Colonic mucosa (tissue), 4 donors: ENCODE data around the gene MSRB1. TPM values are rescaled to one million over a fixed set of nuclear protein-coding genes. Genes with fewer than 3 reads are reported as not detected.
"Not testable (repeated sequence)": the region's sequence is repeated elsewhere in the genome, so short reads cannot be mapped to it uniquely, and the experiment has no call there.

Source experiments
- DNase-seq: peaks from one replicate; pipeline ENCODE4 v3.0.0-alpha.2; 2020
- H3K27ac ChIP-seq: fragments of 200-600 bp; one replicate; pipeline ENCODE4 v1.8.0; 2021
- H3K27me3 ChIP-seq: fragments of 200-600 bp; one replicate; pipeline ENCODE4 v1.8.0; 2021
- H3K36me3 ChIP-seq: fragments of 200-600 bp; one replicate; pipeline ENCODE4 v1.8.0; 2021
- H3K4me1 ChIP-seq: fragments of 200-600 bp; one replicate; pipeline ENCODE4 v1.8.0; 2021; ENCODE audit warnings: mild to moderate bottlenecking
- H3K4me3 ChIP-seq: fragments of 200-600 bp; one replicate; pipeline ENCODE4 v1.8.0; 2021
- H3K9ac ChIP-seq, 2 donors: one replicate each; pipeline ENCODE4 v1.7.0; 2013; ENCODE audit warnings: control low read depth in 2 of 2, low read depth in 2 of 2, low read length in 2 of 2
- H3K9me3 ChIP-seq: fragments of 200-600 bp; one replicate; pipeline ENCODE4 v1.8.0; 2021
- intact Hi-C: fragments of 100-400 bp; cut with DNase I; formaldehyde crosslinking; loops from one replicate; pipeline ENCODE4 v1.14.1; 2022
- total RNA-seq, 2 donors: library from RNA; stranded (reverse); fragmentation: NEBNext Ultra II Directional in 1 of 2; extraction: Animal tissue kit (Norgen Biotek cat#: 25700) in 1 of 2; gene quantifications; one replicate each; pipeline ENCODE4 v1.2.1, GENCODE V29; 2021
- TF ChIP-seq, protein P1 (sequence below): fragments of 200-600 bp; IDR thresholded peaks from one replicate; pipeline ENCODE4 v1.8.0; 2022; ENCODE audit warnings: antibody characterized with exemption, mild to moderate bottlenecking
- donor health status: healthy.
- donor health status: DM: no; HTN: no; CAD: no.
- donor health status: DM: no; HTN: no; CAD: no.

The MSRB1 gene
- total RNA-seq, 2 donors from 2014 or later = 33.0 to 61.2 TPM

DNA sequence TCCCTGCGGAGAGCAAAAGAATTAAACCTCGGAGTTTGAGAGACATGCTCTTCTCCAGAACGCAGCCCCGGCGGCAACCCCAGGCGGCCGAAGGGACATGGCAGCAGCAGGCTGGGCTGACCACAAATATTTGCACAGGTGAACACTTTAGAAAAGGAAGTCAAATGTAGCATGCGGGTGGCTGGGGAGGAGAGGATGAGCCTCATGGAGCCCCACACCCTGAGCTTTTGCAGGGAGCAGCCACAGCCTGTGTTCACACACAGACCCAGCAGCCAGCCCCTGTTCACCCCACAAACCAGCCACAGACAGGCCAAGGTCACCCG is 42.6 kb downstream of the MSRB1 start:
- peak overlapping the region in 1 of 2 donors; percentile 61 for H3K9ac ChIP-seq
- TF ChIP-seq, protein P1, sequence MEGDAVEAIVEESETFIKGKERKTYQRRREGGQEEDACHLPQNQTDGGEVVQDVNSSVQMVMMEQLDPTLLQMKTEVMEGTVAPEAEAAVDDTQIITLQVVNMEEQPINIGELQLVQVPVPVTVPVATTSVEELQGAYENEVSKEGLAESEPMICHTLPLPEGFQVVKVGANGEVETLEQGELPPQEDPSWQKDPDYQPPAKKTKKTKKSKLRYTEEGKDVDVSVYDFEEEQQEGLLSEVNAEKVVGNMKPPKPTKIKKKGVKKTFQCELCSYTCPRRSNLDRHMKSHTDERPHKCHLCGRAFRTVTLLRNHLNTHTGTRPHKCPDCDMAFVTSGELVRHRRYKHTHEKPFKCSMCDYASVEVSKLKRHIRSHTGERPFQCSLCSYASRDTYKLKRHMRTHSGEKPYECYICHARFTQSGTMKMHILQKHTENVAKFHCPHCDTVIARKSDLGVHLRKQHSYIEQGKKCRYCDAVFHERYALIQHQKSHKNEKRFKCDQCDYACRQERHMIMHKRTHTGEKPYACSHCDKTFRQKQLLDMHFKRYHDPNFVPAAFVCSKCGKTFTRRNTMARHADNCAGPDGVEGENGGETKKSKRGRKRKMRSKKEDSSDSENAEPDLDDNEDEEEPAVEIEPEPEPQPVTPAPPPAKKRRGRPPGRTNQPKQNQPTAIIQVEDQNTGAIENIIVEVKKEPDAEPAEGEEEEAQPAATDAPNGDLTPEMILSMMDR = no peak
- peak overlapping the region; percentile 17 for H3K27ac ChIP-seq
- intact Hi-C loops = no loop called here
- H3K4me3 ChIP-seq = no peak overlapping the region
- H3K36me3 ChIP-seq = no peaks in the 10 kb centered on the region
- H3K27me3 ChIP-seq = no peaks in the 10 kb centered on the region
- peaks cover 4% of the 10 kb centered on the region for H3K4me1 ChIP-seq
- H3K9me3 ChIP-seq = no peaks in the 10 kb centered on the region
- DNase-seq = no peak

DNA sequence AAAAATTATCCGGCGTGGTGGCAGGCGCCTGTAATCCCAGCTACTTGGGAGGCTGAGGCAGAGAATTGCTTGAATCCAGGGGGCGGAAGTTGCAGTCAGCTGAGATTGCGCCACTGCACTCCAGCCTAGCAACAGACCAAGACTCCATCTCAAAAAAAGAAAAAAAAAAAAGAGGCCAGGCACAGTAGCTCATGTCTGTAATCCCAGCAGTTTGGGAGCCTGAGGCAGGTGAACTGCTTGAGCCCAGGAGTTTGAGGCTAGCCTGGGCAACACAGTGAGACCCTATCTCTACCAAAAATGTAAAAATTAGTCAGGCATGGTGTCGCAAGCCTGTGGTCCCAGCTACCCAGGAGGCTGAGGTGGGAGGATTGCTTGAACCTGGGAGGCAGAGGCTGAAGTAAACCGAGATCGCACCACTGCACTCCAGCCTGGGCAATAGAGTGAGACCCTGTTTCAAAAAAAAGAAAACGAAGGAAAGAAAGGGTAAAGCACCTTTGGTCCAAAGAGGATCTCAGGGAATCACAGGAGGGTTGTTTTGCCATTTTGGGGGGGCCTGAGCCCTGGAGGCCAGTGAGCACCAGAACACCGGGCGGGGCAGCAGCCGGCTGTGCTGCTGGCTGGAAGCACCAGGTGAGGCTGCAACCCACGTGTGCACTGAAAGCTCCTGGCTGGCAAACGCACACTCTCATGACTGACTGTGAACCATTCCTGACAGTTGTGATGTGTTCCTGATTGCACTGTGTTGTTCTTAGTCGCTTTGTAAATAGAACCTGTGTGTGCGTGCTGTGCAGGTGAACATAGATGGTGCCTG is 43.2 kb downstream of the MSRB1 start:
- Histone ChIP-seq H3K36me3 (no peaks in the 10 kb centered on the region), H3K27me3 (no peaks in the 10 kb centered on the region), H3K27ac (peak overlapping the region; percentile 17), H3K4me1 (peaks cover 4% of the 10 kb centered on the region), H3K9ac (peak overlapping the region in 1 of 2 donors; percentile 61), H3K9me3 (no peaks in the 10 kb centered on the region), H3K4me3 (no peak overlapping the region)
- intact Hi-C loops = no loop called here
- TF ChIP-seq, protein P1 = no peak
- peak; percentile 71 for DNase-seq

GRCh38 chr16:1897692-1898091 is 45.3 kb downstream of the MSRB1 start:
- H3K9me3 ChIP-seq, intact Hi-C loops, H3K9ac ChIP-seq, DNase-seq, H3K36me3 ChIP-seq, H3K4me1 ChIP-seq, H3K27ac ChIP-seq, H3K4me3 ChIP-seq, H3K27me3 ChIP-seq: not testable (repeated sequence)

- Histone ChIP-seq H3K27ac (no peak overlapping the region), H3K4me3 (no peak overlapping the region), H3K9me3 (no peaks in the 10 kb centered on the region), H3K9ac (no peak overlapping the region), H3K36me3 (no peaks in the 10 kb centered on the region), H3K4me1 (peaks cover 4% of the 10 kb centered on the region), H3K27me3 (no peaks in the 10 kb centered on the region)
- DNase-seq = no peak
- TF ChIP-seq, protein P1 = no peak
- intact Hi-C loops = no loop called here
Observed at GRCh38 chr16:1895949-1896675, 46.9 kb downstream of the MSRB1 start.

GRCh38 chr16:1895068-1895467 is 47.9 kb downstream of the MSRB1 start:
- DNase-seq = peak; percentile 50
- Histone ChIP-seq H3K4me1 (no peaks in the 10 kb centered on the region), H3K9me3 (no peaks in the 10 kb centered on the region), H3K4me3 (no peak overlapping the region), H3K36me3 (no peaks in the 10 kb centered on the region), H3K9ac (no peak overlapping the region), H3K27me3 (no peaks in the 10 kb centered on the region), H3K27ac (peak overlapping the region; percentile 50)
- intact Hi-C loops = no loop called here
- TF ChIP-seq, protein P1 = no peak

GRCh38 chr16:1890708-1891050 is 52.3 kb downstream of the MSRB1 start:
- Histone ChIP-seq H3K4me1 (no peaks in the 10 kb centered on the region), H3K27me3 (no peaks in the 10 kb centered on the region), H3K9ac (no peak overlapping the region), H3K27ac (no peak overlapping the region), H3K9me3 (no peaks in the 10 kb centered on the region), H3K4me3 (no peak overlapping the region), H3K36me3 (no peaks in the 10 kb centered on the region)
- intact Hi-C loops = no loop called here
- TF ChIP-seq, protein P1 = no peak
- DNase-seq = no peak
